HCT116 (cell line): ENCODE measurements around the gene CLEC18A. TPM values are rescaled to one million over a fixed set of nuclear protein-coding genes. Genes with fewer than 3 reads are reported as not detected.

Experiments
- ATAC-seq: fragments of 200-7000 bp; cut with Tn5 transposase; 2 replicates; pipeline ENCODE4 v1.9.1; 2020; ENCODE audit warnings: mild to moderate bottlenecking, moderate library complexity
- BruUV-seq: library from RNA; stranded (reverse); fragments of 400-500 nt; replicated peaks from 2 replicates; lab custom pipeline; 2021; lab: Mats Ljungman, UMichigan
- CTCF ChIA-PET: fragments of 300-600 bp; sonication (Branson Sonifier 250); formaldehyde crosslinking; loops from one replicate; lab custom pipeline; 2021; ENCODE audit warnings: antibody characterized with exemption; lab: Charles Lee
- POLR2A ChIA-PET: fragments of 300-600, 350-600 bp; sonication (Branson Sonifier 250); formaldehyde crosslinking; loops from one replicate; lab custom pipeline; 2021; ENCODE audit warnings: antibody characterized with exemption; lab: Charles Lee
- RAD21 ChIA-PET, 2 experiments: fragments of 300-600 bp; sonication (Branson Sonifier 250); formaldehyde crosslinking; loops; one replicate each; lab custom pipeline; 2023; ENCODE audit warnings: low total read pairs in 2 of 2; ENCODE audit not compliant: uncharacterized antibody in 2 of 2, unreplicated experiment in 2 of 2, low non-redundant PET in 1 of 2; lab: Charles Lee
- DNase-seq: peaks from one replicate; pipeline ENCODE4 v3.0.0-alpha.2; 2010; ENCODE audit warnings: low read depth, low spot score
- H2AFZ ChIP-seq: fragments of 200-600 bp; shearing (Covaris generic), sonication (generic); 2 replicates; pipeline ENCODE4 v1.6.1; 2017; ENCODE audit warnings: low read depth, mixed run types, mixed read lengths, antibody characterized with exemption, low read length; ENCODE audit not compliant: poor library complexity, severe bottlenecking
- H3K27ac ChIP-seq: 2 replicates; pipeline ENCODE4 v1.5.1; 2012; ENCODE audit warnings: low read depth, low read length
- H3K27me3 ChIP-seq: fragments of 200-600 bp; sonication (generic); 2 replicates; pipeline ENCODE4 v1.6.1; 2016; ENCODE audit warnings: mixed run types, low read length, mixed read lengths; ENCODE audit not compliant: insufficient read depth
- H3K36me3 ChIP-seq, 2 experiments: fragments of 200-500 bp in 1 of 2; fragments of 200-600 bp in 1 of 2; sonication (Bioruptor generic) in 1 of 2; sonication (generic) in 1 of 2; 2 replicates each; pipeline versions ENCODE4 v1.5.1 to v1.6.1; 2014 to 2016; ENCODE audit warnings: low read length in 2 of 2, inconsistent platforms in 1 of 2, mixed read lengths in 1 of 2, mixed run types in 1 of 2; ENCODE audit not compliant: insufficient read depth in 2 of 2, control insufficient read depth in 1 of 2
- H3K4me1 ChIP-seq, 2 experiments: fragments of 200-600 bp in 1 of 2; sonication (generic) in 1 of 2; 2 replicates each; pipeline versions ENCODE4 v1.5.1 to v1.6.1; 2012 to 2017; ENCODE audit warnings: low read length in 2 of 2, inconsistent platforms in 1 of 2, mild to moderate bottlenecking in 1 of 2, mixed read lengths in 1 of 2, mixed run types in 1 of 2, moderate library complexity in 1 of 2; ENCODE audit not compliant: insufficient read depth in 2 of 2, control insufficient read depth in 1 of 2
- H3K4me2 ChIP-seq: fragments of 200-600 bp; sonication (generic); 2 replicates; pipeline ENCODE4 v1.6.1; 2017; ENCODE audit warnings: mixed run types, low read length, mixed read lengths
- H3K4me3 ChIP-seq, 2 experiments: fragments of 200-600 bp in 1 of 2; sonication (generic) in 1 of 2; replicated peaks in 1 of 2; 2 replicates each; pipeline ENCODE4 v1.5.1; 2011 to 2016; ENCODE audit warnings: low read length in 2 of 2, control low read depth in 1 of 2, low read depth in 1 of 2, mild to moderate bottlenecking in 1 of 2, mixed read lengths in 1 of 2, mixed run types in 1 of 2
- H3K79me2 ChIP-seq: fragments of 200-600 bp; sonication (generic); 2 replicates; pipeline ENCODE4 v1.6.1; 2017; ENCODE audit warnings: mild to moderate bottlenecking, mixed run types, low read length, moderate library complexity, mixed read lengths; ENCODE audit not compliant: insufficient read depth
- H3K9ac ChIP-seq: fragments of 200-600 bp; sonication (generic); 2 replicates; pipeline ENCODE4 v1.6.1; 2016; ENCODE audit warnings: low read length, mixed read lengths
- H3K9me2 ChIP-seq: fragments of 200-600 bp; sonication (generic), shearing (Covaris generic); 2 replicates; pipeline ENCODE4 v1.6.1; 2017; ENCODE audit warnings: mixed run types, mild to moderate bottlenecking, moderate library complexity; ENCODE audit not compliant: insufficient read depth
- H3K9me3 ChIP-seq, 2 experiments: fragments of 200-500 bp in 1 of 2; fragments of 200-600 bp in 1 of 2; sonication (Bioruptor generic) in 1 of 2; sonication (generic) in 1 of 2; 2 replicates each; pipeline ENCODE4 v1.6.1; 2014 to 2017; ENCODE audit warnings: low read length in 2 of 2, mixed read lengths in 2 of 2, inconsistent platforms in 1 of 2, low read depth in 1 of 2, mild to moderate bottlenecking in 1 of 2, mixed run types in 1 of 2, moderate library complexity in 1 of 2; ENCODE audit not compliant: control insufficient read depth in 1 of 2, insufficient read depth in 1 of 2
- H4K20me1 ChIP-seq: fragments of 200-600 bp; sonication (generic), shearing (Covaris generic); 2 replicates; pipeline ENCODE4 v1.6.1; 2017; ENCODE audit warnings: mixed run types, mild to moderate bottlenecking, moderate library complexity; ENCODE audit not compliant: insufficient read depth
- CBX3 ChIP-seq: IDR thresholded peaks from 2 replicates; pipeline ENCODE4 v1.6.1; 2012; ENCODE audit warnings: low read depth
- CEBPB ChIP-seq: IDR thresholded peaks from 2 replicates; pipeline ENCODE4 v1.6.1; 2012; ENCODE audit warnings: low read depth
- EGR1 ChIP-seq: IDR thresholded peaks from 2 replicates; pipeline ENCODE4 v1.6.1; 2012; ENCODE audit warnings: low read depth
- ELF1 ChIP-seq: IDR thresholded peaks from 2 replicates; pipeline ENCODE4 v1.6.1; 2012; ENCODE audit warnings: low read depth, borderline replicate concordance
- EZH2 ChIP-seq: fragments of 200-600 bp; sonication (generic); IDR thresholded peaks from 2 replicates; pipeline ENCODE4 v1.6.1; 2017; ENCODE audit warnings: antibody characterized with exemption, mixed run types
- EZH2phosphoT487 ChIP-seq: fragments of 200-600 bp; IDR thresholded peaks from 2 replicates; pipeline ENCODE4 v1.6.1; 2018; ENCODE audit warnings: antibody characterized with exemption, borderline replicate concordance
- FOSL1 ChIP-seq: IDR thresholded peaks from 2 replicates; pipeline ENCODE4 v1.6.1; 2012; ENCODE audit warnings: low read depth
- JUND ChIP-seq: IDR thresholded peaks from 2 replicates; pipeline ENCODE4 v1.6.1; 2012
- POLR2A ChIP-seq: IDR thresholded peaks from 2 replicates; pipeline ENCODE4 v1.7.0; 2011; ENCODE audit warnings: borderline replicate concordance; ENCODE audit not compliant: insufficient read depth, insufficient read length; ENCODE audit errors: extremely low read depth
- POLR2AphosphoS5 ChIP-seq: IDR thresholded peaks from 2 replicates; pipeline ENCODE4 v1.6.1; 2011; ENCODE audit warnings: mild to moderate bottlenecking, low read depth, low read length, moderate library complexity
- SIN3A ChIP-seq: IDR thresholded peaks from 2 replicates; pipeline ENCODE4 v1.6.1; 2012; ENCODE audit warnings: low read depth
- SP1 ChIP-seq: IDR thresholded peaks from 2 replicates; pipeline ENCODE4 v1.6.1; 2012; ENCODE audit warnings: low read depth
- SRF ChIP-seq: IDR thresholded peaks from 2 replicates; pipeline ENCODE4 v1.6.1; 2012; ENCODE audit warnings: low read depth
- TCF7L2 ChIP-seq: IDR thresholded peaks from 2 replicates; pipeline ENCODE4 v1.7.0; 2011; ENCODE audit warnings: borderline replicate concordance, inconsistent platforms; ENCODE audit not compliant: insufficient read depth, insufficient read length; ENCODE audit errors: extremely low read depth
- YY1 ChIP-seq: IDR thresholded peaks from 2 replicates; pipeline ENCODE4 v1.6.1; 2011; ENCODE audit warnings: low read length, low read depth, moderate library complexity, mild to moderate bottlenecking; ENCODE audit not compliant: insufficient replicate concordance; ENCODE audit errors: extremely low read depth
- ZFX ChIP-seq: fragments of 450-650 bp; IDR thresholded peaks from 2 replicates; pipeline ENCODE4 v1.6.1; 2017
- ZNF274 ChIP-seq: fragments of 200-500 bp; sonication (Bioruptor generic); IDR thresholded peaks from 2 replicates; pipeline ENCODE4 v1.6.1; 2014; ENCODE audit warnings: mild to moderate bottlenecking, low read depth, low read length, inconsistent platforms
- intact Hi-C: fragments of 100-400 bp; cut with micrococcal nuclease; formaldehyde crosslinking; loops from 2 replicates; pipeline ENCODE4 v1.10.0; 2022
- total RNA-seq: library from RNA; stranded (reverse); gene quantifications from one replicate; pipeline ENCODE4 v1.2.1, GENCODE V29; 2021; ENCODE audit not compliant: unreplicated experiment
- TF ChIP-seq, protein P1 (sequence below): IDR thresholded peaks from 2 replicates; pipeline ENCODE4 v1.6.1; 2012
- TF ChIP-seq, protein P2 (sequence below): IDR thresholded peaks from 2 replicates; pipeline ENCODE4 v1.6.1; 2012
- TF ChIP-seq, protein P3 (sequence below): IDR thresholded peaks from 2 replicates; pipeline ENCODE4 v1.6.1; 2012; ENCODE audit warnings: low read depth

Gene CLEC18A
- total RNA-seq, 1 experiment from 2014 or later, result 1.0 TPM

DNA sequence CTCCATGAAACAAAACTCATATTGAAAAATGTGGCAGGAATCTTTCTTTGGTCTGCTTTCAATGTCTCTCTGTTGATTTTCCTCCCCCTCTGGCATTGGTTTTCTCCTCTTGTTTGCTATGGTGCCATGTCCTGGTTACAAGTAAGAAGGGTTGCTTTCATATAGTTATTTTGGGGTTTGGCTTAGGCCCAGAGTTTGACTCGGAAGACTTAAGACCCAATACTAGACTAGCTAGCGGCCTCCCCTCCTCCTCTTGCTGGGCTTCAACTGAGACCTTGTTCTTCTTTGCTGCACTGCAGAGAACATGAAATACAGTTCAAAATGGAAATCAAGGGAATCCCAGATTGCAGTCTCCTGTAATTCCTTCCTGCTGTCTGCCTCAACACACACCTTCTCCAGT, 30.0 kb upstream of the CLEC18A start:
- no peak overlapping the region for H2AFZ ChIP-seq
- no peak for ATAC-seq
- no peak for TF ChIP-seq POLR2AphosphoS5
- no peak for TF ChIP-seq ZFX
- TF ChIP-seq EGR1, result no peak
- no peak for TF ChIP-seq EZH2
- TF ChIP-seq TCF7L2, result no peak
- TF ChIP-seq SP1, result no peak
- no peak for TF ChIP-seq ZNF274
- TF ChIP-seq SRF, result no peak
- TF ChIP-seq, all 23 proteins: peak for 0
- H3K4me2 ChIP-seq, result no peak overlapping the region
- H3K9me3 ChIP-seq, result no peaks in the 10 kb centered on the region
- no peaks in the 10 kb centered on the region for H3K27me3 ChIP-seq
- intact Hi-C loops, result no loop called here
- BruUV-seq, result no TSS peak
- no peaks in the 10 kb centered on the region for H4K20me1 ChIP-seq
- peaks cover 0 to 11% of the 10 kb centered on the region in 2 experiments; a peak in 2 of 4 replicates for H3K4me1 ChIP-seq
- RAD21 ChIA-PET, result no interaction called here
- no peak overlapping the region for H3K27ac ChIP-seq
- H3K4me3 ChIP-seq, result no peak overlapping the region
- CTCF ChIA-PET, result no interaction called here
- H3K9ac ChIP-seq, result no peak overlapping the region
- no peak for DNase-seq
- H3K36me3 ChIP-seq, result no peaks in the 10 kb centered on the region
- no peaks in the 10 kb centered on the region for H3K9me2 ChIP-seq
- H3K79me2 ChIP-seq, result no peaks in the 10 kb centered on the region
- POLR2A ChIA-PET, result no interaction called here

DNA sequence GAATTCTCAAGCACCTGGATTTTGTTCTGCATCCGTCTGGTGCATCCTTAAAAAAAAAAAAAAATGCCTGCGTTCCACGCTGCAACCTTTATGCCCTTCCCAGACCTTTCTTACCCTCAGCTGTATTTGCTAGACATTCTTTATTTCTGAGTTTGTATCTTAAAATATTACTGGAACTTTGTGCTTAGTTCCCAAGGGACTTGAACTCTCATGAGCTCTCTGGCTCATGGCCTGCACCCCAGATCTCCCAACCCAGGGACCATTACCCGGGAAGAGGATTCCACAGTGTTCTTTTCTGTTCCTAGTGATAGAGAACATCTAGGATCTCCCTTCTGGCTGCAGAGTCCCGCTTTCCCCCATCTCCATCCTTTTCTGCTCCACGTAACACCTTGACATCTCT, 28.9 kb upstream of the CLEC18A start:
- TF ChIP-seq SP1, result no peak
- TF ChIP-seq, protein P1, sequence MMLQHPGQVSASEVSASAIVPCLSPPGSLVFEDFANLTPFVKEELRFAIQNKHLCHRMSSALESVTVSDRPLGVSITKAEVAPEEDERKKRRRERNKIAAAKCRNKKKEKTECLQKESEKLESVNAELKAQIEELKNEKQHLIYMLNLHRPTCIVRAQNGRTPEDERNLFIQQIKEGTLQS, result no peak
- no peak for TF ChIP-seq EZH2
- no peak for TF ChIP-seq POLR2A
- no peak for TF ChIP-seq JUND
- no peak for TF ChIP-seq CBX3
- no peak for TF ChIP-seq CEBPB
- no peak for TF ChIP-seq EZH2phosphoT487
- no peak for TF ChIP-seq ZFX
- TF ChIP-seq, protein P2, sequence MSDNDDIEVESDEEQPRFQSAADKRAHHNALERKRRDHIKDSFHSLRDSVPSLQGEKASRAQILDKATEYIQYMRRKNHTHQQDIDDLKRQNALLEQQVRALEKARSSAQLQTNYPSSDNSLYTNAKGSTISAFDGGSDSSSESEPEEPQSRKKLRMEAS, result no peak
- no peak for TF ChIP-seq SRF
- no peak for TF ChIP-seq POLR2AphosphoS5
- TF ChIP-seq, protein P3, sequence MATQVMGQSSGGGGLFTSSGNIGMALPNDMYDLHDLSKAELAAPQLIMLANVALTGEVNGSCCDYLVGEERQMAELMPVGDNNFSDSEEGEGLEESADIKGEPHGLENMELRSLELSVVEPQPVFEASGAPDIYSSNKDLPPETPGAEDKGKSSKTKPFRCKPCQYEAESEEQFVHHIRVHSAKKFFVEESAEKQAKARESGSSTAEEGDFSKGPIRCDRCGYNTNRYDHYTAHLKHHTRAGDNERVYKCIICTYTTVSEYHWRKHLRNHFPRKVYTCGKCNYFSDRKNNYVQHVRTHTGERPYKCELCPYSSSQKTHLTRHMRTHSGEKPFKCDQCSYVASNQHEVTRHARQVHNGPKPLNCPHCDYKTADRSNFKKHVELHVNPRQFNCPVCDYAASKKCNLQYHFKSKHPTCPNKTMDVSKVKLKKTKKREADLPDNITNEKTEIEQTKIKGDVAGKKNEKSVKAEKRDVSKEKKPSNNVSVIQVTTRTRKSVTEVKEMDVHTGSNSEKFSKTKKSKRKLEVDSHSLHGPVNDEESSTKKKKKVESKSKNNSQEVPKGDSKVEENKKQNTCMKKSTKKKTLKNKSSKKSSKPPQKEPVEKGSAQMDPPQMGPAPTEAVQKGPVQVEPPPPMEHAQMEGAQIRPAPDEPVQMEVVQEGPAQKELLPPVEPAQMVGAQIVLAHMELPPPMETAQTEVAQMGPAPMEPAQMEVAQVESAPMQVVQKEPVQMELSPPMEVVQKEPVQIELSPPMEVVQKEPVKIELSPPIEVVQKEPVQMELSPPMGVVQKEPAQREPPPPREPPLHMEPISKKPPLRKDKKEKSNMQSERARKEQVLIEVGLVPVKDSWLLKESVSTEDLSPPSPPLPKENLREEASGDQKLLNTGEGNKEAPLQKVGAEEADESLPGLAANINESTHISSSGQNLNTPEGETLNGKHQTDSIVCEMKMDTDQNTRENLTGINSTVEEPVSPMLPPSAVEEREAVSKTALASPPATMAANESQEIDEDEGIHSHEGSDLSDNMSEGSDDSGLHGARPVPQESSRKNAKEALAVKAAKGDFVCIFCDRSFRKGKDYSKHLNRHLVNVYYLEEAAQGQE, result no peak
- no peak for TF ChIP-seq FOSL1
- no peak for TF ChIP-seq ELF1
- no peak for TF ChIP-seq SIN3A
- TF ChIP-seq YY1, result no peak

More for the DNA sequence above, 28.9 kb upstream of the CLEC18A start:
- no peaks in the 10 kb centered on the region for H3K9me3 ChIP-seq
- no TSS peak for BruUV-seq
- ChIA-PET RAD21 (no interaction called here), POLR2A (no interaction called here), CTCF (no interaction called here)
- no peaks in the 10 kb centered on the region for H3K27me3 ChIP-seq
- intact Hi-C loops, result no loop called here
- ATAC-seq (no peak), DNase-seq (no peak)
- peaks cover 0 to 10% of the 10 kb centered on the region in 2 experiments; a peak in 2 of 4 replicates for H3K4me1 ChIP-seq
- H3K9me2 ChIP-seq, result no peaks in the 10 kb centered on the region
- H3K4me2 ChIP-seq, result no peak overlapping the region
- no peaks in the 10 kb centered on the region for H3K79me2 ChIP-seq
- H3K27ac ChIP-seq, result no peak overlapping the region
- no peak overlapping the region for H2AFZ ChIP-seq
- no peak overlapping the region for H3K4me3 ChIP-seq
- H3K9ac ChIP-seq, result no peak overlapping the region
- no peaks in the 10 kb centered on the region for H4K20me1 ChIP-seq
- H3K36me3 ChIP-seq, result no peaks in the 10 kb centered on the region
